HepG2 (cell line): ENCODE results near the gene TBC1D1.

Experiments
- CTCF ChIP-seq: sonication (generic); formaldehyde crosslinking; IDR thresholded peaks from 2 replicates; pipeline ENCODE4 v1.5.0; 2020; ENCODE audit warnings: mild to moderate bottlenecking, missing genetic modification reagents, moderate library complexity
- E2F5 ChIP-seq: sonication (generic); formaldehyde crosslinking; conservative IDR thresholded peaks from 2 replicates; pipeline ENCODE4 v1.4.0; 2020; ENCODE audit warnings: missing genetic modification reagents
- GABPA ChIP-seq, 2 experiments: IDR thresholded peaks; 2 replicates each; pipeline ENCODE4 v1.6.1; 2011 to 2016; ENCODE audit warnings: low read depth in 2 of 2, low read length in 1 of 2, missing biosample characterization in 1 of 2, missing genetic modification characterization in 1 of 2
- NFIC ChIP-seq: IDR thresholded peaks from 2 replicates; pipeline ENCODE4 v1.6.1; 2012; ENCODE audit warnings: mild to moderate bottlenecking, low read length, inconsistent platforms
- RFX5 ChIP-seq: IDR thresholded peaks from 2 replicates; pipeline ENCODE4 v1.6.1; 2011; ENCODE audit warnings: low read depth, low read length, improper control_type of control experiment
- ZBTB43 ChIP-seq: sonication (generic); formaldehyde crosslinking; conservative IDR thresholded peaks from 2 replicates; pipeline ENCODE4 v1.4.0; 2020; ENCODE audit warnings: missing genetic modification reagents

- no peak for TF ChIP-seq ZBTB43 (CRISPR knock-in tag)
- no peak for TF ChIP-seq CTCF (CRISPR knock-in tag)
- TF ChIP-seq NFIC = no peak
- no peak for TF ChIP-seq RFX5
- no peak for TF ChIP-seq GABPA (IDR thresholded peaks at IDR 0.05; ENCODE audit: low read depth, low read length)
- no peak for TF ChIP-seq GABPA (CRISPR knock-in tag; IDR thresholded peaks at IDR 0.05; ENCODE audit: low read depth)
- no peak for TF ChIP-seq E2F5
Observed at GRCh38 chr4:37980246-37980645, 89.4 kb downstream of the TBC1D1 start.
